ENCODE measurements around the gene MAZ.

Gene MAZ

DNA sequence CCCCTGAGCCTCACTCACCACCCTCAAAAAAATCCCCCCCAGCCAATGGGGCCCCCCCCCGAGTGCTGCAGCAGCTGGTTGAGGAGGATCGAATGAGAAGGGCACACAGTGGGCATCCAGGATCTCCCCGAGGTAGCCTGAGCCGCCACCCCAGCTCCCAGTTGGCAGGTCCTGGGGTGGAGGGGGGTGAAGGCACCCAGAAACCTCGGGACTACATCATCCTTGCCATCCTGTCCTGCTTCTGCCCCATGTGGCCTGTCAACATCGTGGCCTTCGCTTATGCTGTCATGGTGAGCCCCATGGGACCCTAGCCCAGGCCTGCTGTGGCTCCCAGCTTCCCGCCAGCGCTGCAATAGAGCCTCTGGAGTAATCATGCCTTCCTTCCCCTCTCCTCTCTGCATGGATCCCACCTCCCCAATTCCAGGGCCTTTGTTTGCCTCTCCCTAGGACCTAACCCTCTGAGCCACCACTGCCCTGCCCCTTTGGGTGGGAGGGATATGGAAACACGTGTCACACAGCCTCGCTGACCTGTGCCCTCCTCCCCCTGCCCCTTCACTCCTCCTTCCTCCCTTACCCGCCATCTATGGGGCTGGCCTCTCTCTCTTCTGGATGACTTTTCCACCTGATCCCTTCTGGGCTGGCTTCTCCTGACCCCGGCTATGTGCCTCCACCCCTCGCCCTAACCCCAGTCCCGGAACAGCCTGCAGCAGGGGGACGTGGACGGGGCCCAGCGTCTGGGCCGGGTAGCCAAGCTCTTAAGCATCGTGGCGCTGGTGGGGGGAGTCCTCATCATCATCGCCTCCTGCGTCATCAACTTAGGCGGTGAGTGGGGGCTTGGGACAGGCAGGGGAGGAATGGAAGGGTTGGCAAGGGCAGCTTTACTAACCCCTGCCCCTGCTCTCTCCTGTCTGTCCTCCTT is 7.6 kb downstream of the MAZ start:
- DNase-seq (ENCODE audit: extremely low read depth, insufficient read length) = no peak
- H3K36me3 ChIP-seq (ENCODE audit: control insufficient read depth, insufficient read depth, low read length) = peaks cover 12% of the 10 kb centered on the region
- H3K27me3 ChIP-seq (replicated peaks; ENCODE audit: control insufficient read depth, insufficient read depth, low read length) = no peaks in the 10 kb centered on the region
- TF ChIP-seq, protein P1, sequence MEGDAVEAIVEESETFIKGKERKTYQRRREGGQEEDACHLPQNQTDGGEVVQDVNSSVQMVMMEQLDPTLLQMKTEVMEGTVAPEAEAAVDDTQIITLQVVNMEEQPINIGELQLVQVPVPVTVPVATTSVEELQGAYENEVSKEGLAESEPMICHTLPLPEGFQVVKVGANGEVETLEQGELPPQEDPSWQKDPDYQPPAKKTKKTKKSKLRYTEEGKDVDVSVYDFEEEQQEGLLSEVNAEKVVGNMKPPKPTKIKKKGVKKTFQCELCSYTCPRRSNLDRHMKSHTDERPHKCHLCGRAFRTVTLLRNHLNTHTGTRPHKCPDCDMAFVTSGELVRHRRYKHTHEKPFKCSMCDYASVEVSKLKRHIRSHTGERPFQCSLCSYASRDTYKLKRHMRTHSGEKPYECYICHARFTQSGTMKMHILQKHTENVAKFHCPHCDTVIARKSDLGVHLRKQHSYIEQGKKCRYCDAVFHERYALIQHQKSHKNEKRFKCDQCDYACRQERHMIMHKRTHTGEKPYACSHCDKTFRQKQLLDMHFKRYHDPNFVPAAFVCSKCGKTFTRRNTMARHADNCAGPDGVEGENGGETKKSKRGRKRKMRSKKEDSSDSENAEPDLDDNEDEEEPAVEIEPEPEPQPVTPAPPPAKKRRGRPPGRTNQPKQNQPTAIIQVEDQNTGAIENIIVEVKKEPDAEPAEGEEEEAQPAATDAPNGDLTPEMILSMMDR (IDR thresholded peaks at IDR 0.05; ENCODE audit: insufficient read depth, low read length, poor library complexity, severe bottlenecking) = no peak
- no peak overlapping the region for H3K4me3 ChIP-seq (replicated peaks; ENCODE audit: low read depth, low read length)

- no peak overlapping the region for H3K4me3 ChIP-seq (replicated peaks; ENCODE audit: low read depth, low read length)
- TF ChIP-seq, protein P1 (IDR thresholded peaks at IDR 0.05; ENCODE audit: insufficient read depth, low read length, poor library complexity, severe bottlenecking) = no peak
- no peak for DNase-seq (ENCODE audit: extremely low read depth, insufficient read length)
- H3K27me3 ChIP-seq (replicated peaks; ENCODE audit: control insufficient read depth, insufficient read depth, low read length) = no peaks in the 10 kb centered on the region
- H3K36me3 ChIP-seq (ENCODE audit: control insufficient read depth, insufficient read depth, low read length) = peaks cover 9% of the 10 kb centered on the region
Observed at GRCh38 chr16:29814592-29814991, 8.3 kb downstream of the MAZ start.

DNA sequence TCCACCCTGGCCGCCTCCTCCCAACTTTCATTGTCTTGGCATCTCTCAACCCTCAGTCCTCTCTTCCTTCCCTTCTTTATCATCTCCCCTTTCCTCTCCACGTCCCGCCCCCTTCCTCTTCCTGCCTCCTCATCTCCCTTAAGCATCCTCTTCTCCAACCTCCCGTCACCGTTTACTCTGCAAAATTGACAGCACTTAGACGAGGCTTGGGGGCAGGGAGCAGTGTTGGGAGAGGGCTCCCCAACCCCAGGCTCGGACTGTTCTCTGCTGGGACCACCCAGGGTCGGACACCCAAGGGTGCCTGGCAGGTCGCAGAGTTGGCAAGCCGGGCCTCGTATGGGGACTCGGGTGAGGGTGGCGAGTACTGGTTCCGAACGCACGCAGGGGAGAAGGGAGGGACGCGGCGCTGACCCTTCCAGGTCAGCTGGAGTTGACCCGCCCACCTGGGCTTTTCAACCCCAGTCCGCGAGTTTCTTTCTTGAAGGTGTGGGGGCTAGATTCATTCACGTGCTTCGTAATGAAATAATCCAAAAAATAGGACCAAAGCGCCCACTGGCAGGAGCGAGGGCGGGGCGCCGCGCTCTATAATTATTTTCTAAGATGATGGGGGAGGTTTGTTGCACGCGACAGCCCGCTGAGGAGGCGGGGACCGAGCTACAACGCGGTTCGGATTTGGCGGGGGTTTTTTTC is 8.8 kb downstream of the MAZ start:
- TF ChIP-seq, protein P1 (IDR thresholded peaks at IDR 0.05; ENCODE audit: insufficient read depth, low read length, poor library complexity, severe bottlenecking) = no peak
- Histone ChIP-seq H3K4me3 (replicated peaks; ENCODE audit: low read depth, low read length) (peak overlapping the region; percentile 89), H3K36me3 (ENCODE audit: control insufficient read depth, insufficient read depth, low read length) (peaks cover 7% of the 10 kb centered on the region), H3K27me3 (replicated peaks; ENCODE audit: control insufficient read depth, insufficient read depth, low read length) (no peaks in the 10 kb centered on the region)
- DNase-seq (ENCODE audit: extremely low read depth, insufficient read length) = no peak

DNA sequence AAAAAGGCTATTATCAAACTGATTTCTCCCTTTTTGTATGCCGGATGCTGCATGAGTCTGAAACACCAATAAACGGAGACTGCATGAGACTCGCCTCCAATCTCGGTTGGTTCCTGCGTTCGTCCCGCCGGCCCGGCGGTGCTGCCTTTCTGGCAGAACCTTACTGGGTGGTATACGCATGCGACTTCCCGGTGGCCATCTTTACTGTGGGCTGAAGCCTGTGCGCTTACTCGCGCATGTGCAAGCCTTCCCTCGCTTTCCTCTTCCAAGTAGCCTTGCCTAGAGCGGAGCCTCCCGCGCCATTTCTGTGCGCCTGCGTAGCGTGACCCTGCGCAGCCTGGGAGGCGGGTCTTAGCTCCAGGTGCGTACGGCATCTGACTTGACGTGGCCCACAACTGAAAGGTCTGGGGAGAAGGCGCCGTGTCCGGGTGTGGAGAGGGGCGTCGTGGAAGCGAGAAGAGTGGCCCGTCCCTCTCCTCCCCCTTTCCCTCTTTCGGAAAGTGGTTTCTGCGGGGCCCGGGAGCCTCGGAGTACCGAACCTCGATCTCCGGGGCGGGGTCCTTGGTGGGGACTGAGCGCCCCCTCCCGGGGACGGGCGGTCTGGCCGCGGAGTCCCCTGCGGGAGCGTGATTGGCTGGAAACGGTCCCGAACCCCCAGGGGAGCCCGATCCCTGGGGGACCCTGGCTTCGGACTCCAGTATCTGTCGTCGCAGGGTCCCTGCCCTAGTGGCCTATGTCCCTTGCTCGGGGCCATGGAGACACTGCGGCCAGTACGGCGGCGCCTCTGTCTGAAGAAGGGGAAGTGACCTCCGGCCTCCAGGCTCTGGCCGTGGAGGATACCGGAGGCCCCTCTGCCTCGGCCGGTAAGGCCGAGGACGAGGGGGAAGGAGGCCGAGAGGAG is 9.7 kb downstream of the MAZ start, which contains the start of gene PAGR1:
Gene PAGR1, plus strand, starts transcription at position 360 of the 901 bp plus-strand sequence. Its CDS starts 374 bp downstream, at position 734.
- DNase-seq (ENCODE audit: extremely low read depth, insufficient read length) = peak; percentile 99
- H3K4me3 ChIP-seq (replicated peaks; ENCODE audit: low read depth, low read length) = peak within 1 kb of the TSS; percentile 89
- TF ChIP-seq, protein P1 (IDR thresholded peaks at IDR 0.05; ENCODE audit: insufficient read depth, low read length, poor library complexity, severe bottlenecking) = peak; percentile 98
- H3K27me3 ChIP-seq (replicated peaks; ENCODE audit: control insufficient read depth, insufficient read depth, low read length) = no peaks in the 10 kb centered on the region
- H3K36me3 ChIP-seq (ENCODE audit: control insufficient read depth, insufficient read depth, low read length) = peaks cover 5% of the 10 kb centered on the region

- DNase-seq (ENCODE audit: extremely low read depth, insufficient read length) = no peak
- Histone ChIP-seq H3K27me3 (replicated peaks; ENCODE audit: control insufficient read depth, insufficient read depth, low read length) (no peaks in the 10 kb centered on the region), H3K36me3 (ENCODE audit: control insufficient read depth, insufficient read depth, low read length) (peaks cover 5% of the 10 kb centered on the region), H3K4me3 (replicated peaks; ENCODE audit: low read depth, low read length) (peak overlapping the region; percentile 89)
- TF ChIP-seq, protein P1 (IDR thresholded peaks at IDR 0.05; ENCODE audit: insufficient read depth, low read length, poor library complexity, severe bottlenecking) = peak; percentile 27
Observed at GRCh38 chr16:29816694-29817441, 10.5 kb downstream of the MAZ start.

Measured in GM06990 (cell line).